GM23248 (cell line): ENCODE results near the gene CEP76. TPM values are rescaled to one million over a fixed set of nuclear protein-coding genes. Genes with fewer than 3 reads are reported as not detected.
"Not testable (repeated sequence)": the region's sequence is repeated elsewhere in the genome, so short reads cannot be mapped to it uniquely, and the experiment has no call there.

Source experiments
- DNase-seq: peaks from one replicate; pipeline ENCODE4 v3.0.0-alpha.2; 2015
- H2AFZ ChIP-seq: fragments of 200-600 bp; sonication (generic); 2 replicates; pipeline ENCODE4 v1.6.1; 2016; ENCODE audit warnings: antibody characterized with exemption
- H3F3A ChIP-seq: fragments of 200-600 bp; sonication (generic); 2 replicates; pipeline ENCODE4 v1.6.1; 2016; ENCODE audit warnings: mild to moderate bottlenecking, antibody characterized with exemption, mixed run types; ENCODE audit not compliant: insufficient read depth
- H3K27ac ChIP-seq: fragments of 200-600 bp; sonication (generic); 2 replicates; pipeline ENCODE4 v1.5.1; 2016; ENCODE audit warnings: mild to moderate bottlenecking
- H3K27me3 ChIP-seq: fragments of 200-600 bp; sonication (generic); replicated peaks from 2 replicates; pipeline ENCODE4 v1.6.1; 2016; ENCODE audit warnings: mild to moderate bottlenecking; ENCODE audit not compliant: insufficient read depth
- H3K36me3 ChIP-seq: fragments of 200-600 bp; sonication (generic); 2 replicates; pipeline ENCODE4 v1.6.1; 2016; ENCODE audit warnings: low read depth, mild to moderate bottlenecking
- H3K4me1 ChIP-seq: fragments of 200-600 bp; sonication (generic); 2 replicates; pipeline ENCODE4 v1.6.1; 2016; ENCODE audit warnings: mild to moderate bottlenecking; ENCODE audit not compliant: insufficient read depth
- H3K4me2 ChIP-seq: fragments of 200-600 bp; sonication (generic); one replicate; pipeline ENCODE4 v1.6.1; 2016; ENCODE audit warnings: mild to moderate bottlenecking; ENCODE audit not compliant: unreplicated experiment
- H3K4me3 ChIP-seq: fragments of 200-600 bp; sonication (generic); 2 replicates; pipeline ENCODE4 v1.5.1; 2016; ENCODE audit warnings: mild to moderate bottlenecking
- H3K79me2 ChIP-seq: fragments of 200-600 bp; sonication (generic); 2 replicates; pipeline ENCODE4 v1.6.1; 2016; ENCODE audit warnings: mild to moderate bottlenecking; ENCODE audit not compliant: insufficient read depth
- H3K9ac ChIP-seq: fragments of 200-600 bp; sonication (generic); 2 replicates; pipeline ENCODE4 v1.6.1; 2016; ENCODE audit warnings: mild to moderate bottlenecking
- H3K9me2 ChIP-seq: fragments of 200-600 bp; sonication (generic); 2 replicates; pipeline ENCODE4 v1.6.1; 2016; ENCODE audit warnings: mixed run types, mild to moderate bottlenecking, moderate library complexity; ENCODE audit not compliant: insufficient read depth
- H3K9me3 ChIP-seq: fragments of 200-600 bp; sonication (generic); one replicate; pipeline ENCODE4 v1.6.1; 2017; ENCODE audit warnings: low read depth
- H4K20me1 ChIP-seq: fragments of 200-600 bp; sonication (generic); 2 replicates; pipeline ENCODE4 v1.6.0; 2016; ENCODE audit not compliant: insufficient read depth
- EZH2 ChIP-seq: fragments of 200-600 bp; sonication (generic); IDR thresholded peaks from 2 replicates; pipeline ENCODE4 v1.6.1; 2018; ENCODE audit warnings: antibody characterized with exemption, mild to moderate bottlenecking; ENCODE audit not compliant: insufficient read depth, poor library complexity, severe bottlenecking
- EZH2phosphoT487 ChIP-seq: fragments of 200-600 bp; sonication (generic); IDR thresholded peaks from 2 replicates; pipeline ENCODE4 v1.6.1; 2018; ENCODE audit warnings: antibody characterized with exemption, moderate library complexity, mild to moderate bottlenecking, low read depth; ENCODE audit not compliant: insufficient read depth
- WGBS, 2 experiments: methylation state at CpG; one replicate each; pipeline ENCODE4 v1.1.6; 2015 to 2017; ENCODE audit warnings: low lambda C conversion rate in 2 of 2, low coverage in 1 of 2; ENCODE audit errors: missing lambda C conversion rate in 2 of 2; 5-methylcytosine and 5-hydroxymethylcytosine counted together
- in situ Hi-C: fragments of 300-500 bp; cut with MboI; formaldehyde crosslinking; loops from 2 replicates; pipeline ENCODE4 v1.15.0; 2020
- polyA plus RNA-seq: library from polyadenylated mRNA; unstranded; fragments of >200 nt; fragmentation: Nextera tagmentation; extraction: Ambion mirVana; gene quantifications from 2 replicates; pipeline ENCODE4 v1.2.1, GENCODE V29; 2016
- total RNA-seq: library from RNA; depleted of rRNA; stranded (reverse); fragments of >200 nt; shearing (Covaris generic); gene quantifications from 2 replicates; pipeline ENCODE4 v1.2.3, GENCODE V29; 2014

Gene CEP76
- total and polyA plus RNA-seq, 2 experiments from 2014 or later, result 6.5 to 11.8 TPM

DNA sequence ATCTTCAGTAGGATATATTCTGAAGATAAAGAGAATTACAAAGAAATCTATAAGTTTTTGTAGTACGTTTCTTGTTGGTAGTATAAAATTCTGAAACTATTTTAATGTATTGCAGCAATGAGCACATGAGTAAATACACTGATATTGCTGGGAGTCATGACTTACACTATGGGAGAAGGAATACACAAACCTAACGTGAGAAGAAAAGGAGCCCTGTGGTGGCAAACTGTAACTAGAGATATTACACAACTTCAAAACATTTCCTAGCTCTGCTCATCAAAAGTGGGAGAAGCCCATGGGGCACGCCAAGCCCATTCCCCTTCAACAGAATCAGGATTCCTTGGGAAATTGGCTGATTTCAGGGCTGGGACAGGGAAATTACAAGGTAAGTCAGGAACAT, 65.1 kb downstream of the CEP76 start:
- peak; percentile 84 for DNase-seq
- H3K4me2 ChIP-seq, result peak overlapping the region; percentile 53
- no peaks in the 10 kb centered on the region for H4K20me1 ChIP-seq
- H3K4me1 ChIP-seq, result peaks cover 40% of the 10 kb centered on the region
- H3K36me3 ChIP-seq, result 0 out of 2 replicates have a peak, but pooled peaks cover 4% of the 10 kb centered on the region
- no peak overlapping the region for H2AFZ ChIP-seq
- TF ChIP-seq EZH2phosphoT487, result no peak
- TF ChIP-seq EZH2, result no peak
- H3K9me2 ChIP-seq, result no peaks in the 10 kb centered on the region
- 66% methylated on average over 3 of the region's 3 CpGs for WGBS, 2 experiments
- H3K27ac ChIP-seq, result peak overlapping the region; percentile 95
- H3K79me2 ChIP-seq, result peaks cover 88% of the 10 kb centered on the region
- no peaks in the 10 kb centered on the region for H3K27me3 ChIP-seq
- H3K9ac ChIP-seq, result peak overlapping the region; percentile 71
- H3F3A ChIP-seq, result peaks cover 46% of the 10 kb centered on the region
- 0 out of 2 replicates have a peak overlapping the region, but pooled peaks have one; percentile 14 for H3K4me3 ChIP-seq
- no peaks in the 10 kb centered on the region for H3K9me3 ChIP-seq
- in situ Hi-C loops, result no loop called here

DNA sequence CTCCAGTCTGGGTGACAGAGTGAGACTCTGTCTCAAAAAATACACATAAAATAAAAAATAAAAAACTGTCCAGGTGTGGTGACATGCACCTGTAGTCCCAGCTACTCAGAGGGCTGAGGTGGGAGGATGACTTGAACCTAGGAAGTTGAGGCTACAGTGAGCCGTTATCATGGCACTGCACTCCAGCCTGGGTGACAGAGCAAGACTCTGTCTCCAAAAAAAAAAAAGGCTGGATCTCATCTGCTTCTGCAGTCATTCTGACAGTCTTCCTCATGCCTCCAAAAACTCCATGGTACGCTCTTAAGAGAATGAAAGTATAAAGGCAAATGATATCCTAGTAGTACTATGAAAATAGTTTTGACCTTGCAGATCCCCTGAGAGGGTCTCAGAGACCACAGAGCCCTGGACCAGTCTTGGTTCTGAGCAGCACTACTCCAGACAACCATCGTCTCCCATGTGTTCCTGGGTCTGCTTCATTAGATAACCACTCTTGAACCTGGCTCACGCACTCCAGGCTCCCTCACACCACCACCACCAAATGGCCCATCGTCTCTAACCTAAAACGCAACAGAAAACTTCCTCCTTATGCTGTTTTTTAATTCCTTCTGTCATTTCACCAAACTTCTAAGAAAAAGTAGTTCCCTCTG, 70.6 kb downstream of the CEP76 start:
- Histone ChIP-seq H3K4me3 (no peak overlapping the region), H3K36me3 (peaks cover 7% of the 10 kb centered on the region; the same call in 1 of the 2 replicates), H3K27me3 (no peaks in the 10 kb centered on the region), H3K27ac (no peak overlapping the region), H3K4me2 (no peak overlapping the region), H3K9me2 (no peaks in the 10 kb centered on the region), H3K9ac (no peak overlapping the region), H3K79me2 (peaks cover 74% of the 10 kb centered on the region), H3K4me1 (peaks cover 36% of the 10 kb centered on the region), H3K9me3 (no peaks in the 10 kb centered on the region), H2AFZ (no peak overlapping the region), H3F3A (peaks cover 43% of the 10 kb centered on the region), H4K20me1 (no peaks in the 10 kb centered on the region)
- WGBS, 2 experiments, result 89% methylated on average over 6 of the region's 6 CpGs
- no peak for DNase-seq
- in situ Hi-C loops, result no loop called here
- TF ChIP-seq EZH2 (no peak), EZH2phosphoT487 (no peak)

DNA sequence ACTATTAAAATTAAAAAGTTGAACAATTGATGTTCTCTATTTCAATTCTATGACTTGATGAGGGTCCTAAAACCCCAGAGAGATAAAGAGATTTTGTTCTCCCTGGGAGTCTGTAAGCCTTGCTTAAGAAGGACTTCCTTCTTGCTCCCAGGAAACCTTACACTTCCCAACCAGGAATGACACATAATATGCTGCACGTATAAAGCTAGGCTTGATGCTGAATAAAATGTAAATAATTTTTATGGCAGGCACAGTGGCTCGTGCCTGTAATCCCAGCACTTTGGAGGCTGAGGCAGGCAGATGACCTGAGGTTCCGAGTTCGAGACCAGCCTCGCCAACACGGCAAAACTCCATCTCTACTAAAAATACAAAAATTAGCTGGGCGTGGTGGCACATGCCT, 72.4 kb downstream of the CEP76 start:
- Histone ChIP-seq H3K27me3 (no peaks in the 10 kb centered on the region), H3K4me3 (no peak overlapping the region), H3K27ac (peak overlapping the region; percentile 92), H3K9me3 (no peaks in the 10 kb centered on the region), H3K79me2 (peaks cover 71% of the 10 kb centered on the region), H2AFZ (no peak overlapping the region), H3K36me3 (peaks cover 7% of the 10 kb centered on the region; the same call in 1 of the 2 replicates), H3K9ac (peak overlapping the region; percentile 71), H3K9me2 (no peaks in the 10 kb centered on the region), H4K20me1 (no peaks in the 10 kb centered on the region), H3K4me1 (peaks cover 26% of the 10 kb centered on the region), H3F3A (peaks cover 31% of the 10 kb centered on the region), H3K4me2 (peak overlapping the region; percentile 79)
- TF ChIP-seq EZH2 (no peak), EZH2phosphoT487 (no peak)
- in situ Hi-C loops, result no loop called here
- DNase-seq, result peak; percentile 55
- WGBS, 2 experiments, result 70 to 72% methylated on average over 7 of the region's 7 CpGs

DNA sequence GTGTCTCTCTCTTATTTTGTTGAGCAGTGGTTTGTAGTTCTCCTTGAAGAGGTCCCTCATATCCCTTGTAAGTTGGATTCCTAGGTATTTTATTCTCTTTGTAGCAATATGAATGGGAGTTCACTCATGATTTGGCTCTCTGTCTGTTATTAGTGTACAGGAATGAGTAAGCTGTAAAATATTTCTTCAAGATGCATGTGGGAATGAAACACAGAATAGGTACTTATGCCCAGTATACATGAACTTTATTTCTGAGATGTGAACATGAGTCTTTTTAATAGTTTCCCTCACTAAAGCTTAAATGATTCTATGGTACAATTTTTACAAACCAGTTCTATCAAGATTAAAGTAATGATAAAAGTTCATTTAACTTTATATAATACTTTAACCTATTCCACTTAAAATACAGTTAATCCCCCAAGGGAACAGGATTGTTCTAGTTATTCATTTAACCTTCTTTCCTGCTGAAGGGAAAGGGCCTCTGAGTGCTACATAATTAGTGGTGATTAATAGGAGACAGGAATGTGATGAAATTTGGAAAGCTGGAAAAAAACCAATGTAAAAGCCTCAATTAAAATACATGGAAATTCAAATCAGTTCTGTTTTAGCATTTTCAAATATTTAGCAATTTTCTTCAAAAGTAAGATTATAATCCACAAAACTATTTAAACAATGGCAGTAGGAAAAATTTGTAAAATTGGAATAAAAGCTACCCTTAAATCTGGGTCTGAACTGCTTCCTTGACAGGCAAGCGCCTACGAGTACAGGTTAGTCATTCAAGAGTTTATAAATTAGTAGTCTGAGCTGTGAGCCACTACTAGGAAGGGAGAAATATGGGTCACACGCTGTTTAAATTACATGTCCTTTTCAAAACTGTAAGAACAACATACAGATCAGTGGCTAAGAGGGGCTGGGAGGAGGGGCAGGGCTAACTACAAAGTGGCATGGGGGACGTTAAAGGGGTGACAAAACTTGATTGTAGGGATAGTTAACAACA, 73.5 kb downstream of the CEP76 start:
- no peaks in the 10 kb centered on the region for H3K27me3 ChIP-seq
- H3K79me2 ChIP-seq, result peaks cover 71% of the 10 kb centered on the region
- in situ Hi-C loops, result no loop called here
- no peaks in the 10 kb centered on the region for H4K20me1 ChIP-seq
- peaks cover 31% of the 10 kb centered on the region for H3F3A ChIP-seq
- no peaks in the 10 kb centered on the region for H3K9me2 ChIP-seq
- DNase-seq, result peak; percentile 91
- H3K36me3 ChIP-seq, result peaks cover 7% of the 10 kb centered on the region; the same call in 1 of the 2 replicates
- H3K4me2 ChIP-seq, result peak overlapping the region; percentile 79
- TF ChIP-seq EZH2, result no peak
- no peak for TF ChIP-seq EZH2phosphoT487
- no peak overlapping the region for H2AFZ ChIP-seq
- 0 to 2% methylated on average over 4 of the region's 4 CpGs for WGBS, 2 experiments
- peak overlapping the region; percentile 22 for H3K4me3 ChIP-seq
- H3K9ac ChIP-seq, result peak overlapping the region; percentile 71
- H3K27ac ChIP-seq, result peak overlapping the region; percentile 92
- H3K4me1 ChIP-seq, result peaks cover 26% of the 10 kb centered on the region
- H3K9me3 ChIP-seq, result no peaks in the 10 kb centered on the region

DNA sequence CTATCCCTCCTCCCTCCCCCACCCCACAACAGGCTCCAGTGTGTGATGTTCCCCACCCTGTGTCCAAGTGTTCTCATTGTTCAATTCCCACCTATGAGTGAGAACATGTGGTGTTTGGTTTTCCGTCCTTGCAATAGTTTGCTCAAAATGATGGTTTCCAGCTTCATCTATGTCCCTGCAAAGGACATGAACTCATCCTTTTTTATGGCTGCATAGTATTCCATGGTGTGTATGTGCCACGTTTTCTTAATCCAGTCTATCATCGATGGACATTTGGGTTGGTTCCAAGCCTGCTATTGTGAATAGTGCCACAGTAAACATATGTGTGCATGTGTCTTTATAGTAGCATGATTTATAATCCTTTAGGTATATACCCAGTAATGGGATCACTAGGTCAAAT, 75.3 kb downstream of the CEP76 start:
- Histone ChIP-seq H3F3A (peaks cover 34% of the 10 kb centered on the region), H3K4me1 (peaks cover 27% of the 10 kb centered on the region), H3K79me2 (peaks cover 66% of the 10 kb centered on the region)
- H3K27me3 ChIP-seq, H3K9me3 ChIP-seq, H3K4me3 ChIP-seq, H3K9ac ChIP-seq, H3K36me3 ChIP-seq, DNase-seq, H4K20me1 ChIP-seq, H3K4me2 ChIP-seq, in situ Hi-C loops, H3K9me2 ChIP-seq, H2AFZ ChIP-seq, H3K27ac ChIP-seq: not testable (repeated sequence)
- WGBS, 2 experiments, result 93 to 100% methylated on average over 3 of the region's 3 CpGs
